MM.1S (cell line): ENCODE measurements around the gene SMAD3.

Source experiments
- DNase-seq: peaks from one replicate; pipeline ENCODE4 v3.0.0-alpha.2; 2015
- H2AFZ ChIP-seq: fragments of 300-600 bp; sonication (generic); 2 replicates; pipeline ENCODE4 v1.6.0; 2016; ENCODE audit warnings: antibody characterized with exemption, low read length
- H3F3A ChIP-seq: fragments of 300-600 bp; sonication (generic); 2 replicates; pipeline ENCODE4 v1.6.1; 2016; ENCODE audit warnings: mild to moderate bottlenecking, antibody characterized with exemption, low read length, moderate library complexity, mixed read lengths; ENCODE audit not compliant: insufficient read depth
- H3K27ac ChIP-seq: fragments of 300-600 bp; sonication (generic); 2 replicates; pipeline ENCODE4 v1.5.1; 2016; ENCODE audit warnings: mild to moderate bottlenecking, low read length
- H3K27me3 ChIP-seq: fragments of 300-600 bp; sonication (generic); replicated peaks from 2 replicates; pipeline ENCODE4 v1.6.0; 2016; ENCODE audit warnings: low read length; ENCODE audit not compliant: insufficient read depth
- H3K36me3 ChIP-seq: fragments of 300-600 bp; sonication (generic); replicated peaks from 2 replicates; pipeline ENCODE4 v1.6.1; 2016; ENCODE audit warnings: mild to moderate bottlenecking, low read length, mixed read lengths; ENCODE audit not compliant: insufficient read depth
- H3K4me1 ChIP-seq: fragments of 300-600 bp; sonication (generic); 2 replicates; pipeline ENCODE4 v1.6.1; 2016; ENCODE audit warnings: low read length, mixed read lengths
- H3K4me2 ChIP-seq: fragments of 300-600 bp; sonication (generic); 2 replicates; pipeline ENCODE4 v1.6.0; 2016; ENCODE audit warnings: low read depth, low read length
- H3K4me3 ChIP-seq: fragments of 300-600 bp; sonication (generic); 2 replicates; pipeline ENCODE4 v1.5.1; 2016; ENCODE audit warnings: low read length, mixed read lengths
- H3K79me2 ChIP-seq: fragments of 300-600 bp; sonication (generic); 2 replicates; pipeline ENCODE4 v1.6.1; 2016; ENCODE audit warnings: mixed run types, low read length, mixed read lengths
- H3K9ac ChIP-seq: fragments of 300-600 bp; sonication (generic); 2 replicates; pipeline ENCODE4 v1.6.1; 2016; ENCODE audit warnings: low read length, mixed read lengths
- H3K9me2 ChIP-seq: fragments of 300-600 bp; sonication (generic); replicated peaks from 2 replicates; pipeline ENCODE4 v1.6.1; 2016; ENCODE audit warnings: mild to moderate bottlenecking, low read length, mixed read lengths; ENCODE audit not compliant: insufficient read depth
- H3K9me3 ChIP-seq: fragments of 300-600 bp; sonication (generic); replicated peaks from 2 replicates; pipeline ENCODE4 v1.6.1; 2016; ENCODE audit warnings: mild to moderate bottlenecking, low read length, mixed read lengths; ENCODE audit not compliant: insufficient read depth
- H4K20me1 ChIP-seq: fragments of 300-600 bp; sonication (generic); 2 replicates; pipeline ENCODE4 v1.6.1; 2016; ENCODE audit warnings: mild to moderate bottlenecking, low read length, moderate library complexity, mixed read lengths; ENCODE audit not compliant: insufficient read depth
- CTCF ChIP-seq: fragments of 300-600 bp; sonication (generic); IDR thresholded peaks from 2 replicates; pipeline ENCODE4 v1.5.1; 2016; ENCODE audit warnings: antibody characterized with exemption, low read length, mixed read lengths
- EZH2 ChIP-seq: fragments of 300-600 bp; sonication (generic); optimal IDR thresholded peaks from 2 replicates; pipeline ENCODE3; 2017; ENCODE audit warnings: low read depth, mild to moderate bottlenecking, antibody characterized with exemption, low read length, mixed read lengths
- EZH2phosphoT487 ChIP-seq: fragments of 300-600 bp; sonication (generic); IDR thresholded peaks from 2 replicates; pipeline ENCODE4 v1.6.1; 2018; ENCODE audit warnings: antibody characterized with exemption, low read length

SMAD3 gene

GRCh38 chr15:67117370-67117769, 52.0 kb downstream of the SMAD3 start:
- Histone ChIP-seq H3K9me2 (no peaks in the 10 kb centered on the region), H3K9ac (no peak overlapping the region), H3K79me2 (peaks cover 32% of the 10 kb centered on the region; the same call in 1 of the 2 replicates), H3K36me3 (no peaks in the 10 kb centered on the region), H3K4me1 (peaks cover 20% of the 10 kb centered on the region), H3K4me3 (no peak overlapping the region), H4K20me1 (no peaks in the 10 kb centered on the region), H2AFZ (no peak overlapping the region), H3K27ac (no peak overlapping the region), H3F3A (no peaks in the 10 kb centered on the region), H3K27me3 (no peaks in the 10 kb centered on the region), H3K9me3 (no peaks in the 10 kb centered on the region), H3K4me2 (no peak overlapping the region)
- DNase-seq: no peak
- TF ChIP-seq EZH2: no peak
- no peak for TF ChIP-seq EZH2phosphoT487
- TF ChIP-seq CTCF: no peak

GRCh38 chr15:67118808-67119207, 53.4 kb downstream of the SMAD3 start:
- no peak overlapping the region for H3K27ac ChIP-seq
- H3K4me1 ChIP-seq: peaks cover 20% of the 10 kb centered on the region
- no peak overlapping the region for H2AFZ ChIP-seq
- no peaks in the 10 kb centered on the region for H3K27me3 ChIP-seq
- H3F3A ChIP-seq: no peaks in the 10 kb centered on the region
- H3K4me2 ChIP-seq: no peak overlapping the region
- H4K20me1 ChIP-seq: no peaks in the 10 kb centered on the region
- no peaks in the 10 kb centered on the region for H3K9me2 ChIP-seq
- H3K36me3 ChIP-seq: no peaks in the 10 kb centered on the region
- H3K9ac ChIP-seq: no peak overlapping the region
- H3K4me3 ChIP-seq: no peak overlapping the region
- DNase-seq: no peak
- H3K9me3 ChIP-seq: no peaks in the 10 kb centered on the region
- peaks cover 26% of the 10 kb centered on the region; the same call in 1 of the 2 replicates for H3K79me2 ChIP-seq
- TF ChIP-seq CTCF: no peak
- TF ChIP-seq EZH2phosphoT487: no peak
- TF ChIP-seq EZH2: no peak

- no peaks in the 10 kb centered on the region for H3F3A ChIP-seq
- H3K4me2 ChIP-seq: no peak overlapping the region
- peaks cover 22% of the 10 kb centered on the region; the same call in 1 of the 2 replicates for H3K79me2 ChIP-seq
- no peak for TF ChIP-seq EZH2
- TF ChIP-seq EZH2phosphoT487: no peak
- no peak for TF ChIP-seq CTCF
- H4K20me1 ChIP-seq: no peaks in the 10 kb centered on the region
- no peak overlapping the region for H2AFZ ChIP-seq
- H3K9ac ChIP-seq: no peak overlapping the region
- H3K36me3 ChIP-seq: no peaks in the 10 kb centered on the region
- no peaks in the 10 kb centered on the region for H3K9me3 ChIP-seq
- peaks cover 20% of the 10 kb centered on the region for H3K4me1 ChIP-seq
- H3K4me3 ChIP-seq: no peak overlapping the region
- H3K27ac ChIP-seq: no peak overlapping the region
- H3K27me3 ChIP-seq: no peaks in the 10 kb centered on the region
- DNase-seq: no peak
- no peaks in the 10 kb centered on the region for H3K9me2 ChIP-seq
Measured at GRCh38 chr15:67119238-67119846, 53.9 kb downstream of the SMAD3 start.
